BLaER1 treated with 17β-estradiol and CSF1 and Interleukin-3, amounts not matched to agents 10 nM and 100 nM (cell line): Measurements from ENCODE around the gene HSPA4.

Experiments used
- H3K27ac ChIP-seq, 11 experiments: shearing (Covaris generic); formaldehyde crosslinking; 2 replicates each; pipeline ENCODE4 v1.8.1; 2022
- H3K27me3 ChIP-seq, 11 experiments: shearing (Covaris generic); formaldehyde crosslinking; 2 replicates each; pipeline ENCODE4 v1.8.1; 2022
- H3K36me3 ChIP-seq, 11 experiments: shearing (Covaris generic); formaldehyde crosslinking; 2 replicates each; pipeline ENCODE4 v1.8.1; 2022
- H3K4me1 ChIP-seq, 10 experiments: shearing (Covaris generic); formaldehyde crosslinking; 2 replicates each; pipeline ENCODE4 v1.8.1; 2022
- H3K4me2 ChIP-seq, 11 experiments: shearing (Covaris generic); formaldehyde crosslinking; 2 replicates each; pipeline ENCODE4 v1.8.1; 2022
- H3K4me3 ChIP-seq, 10 experiments: shearing (Covaris generic); formaldehyde crosslinking; 2 replicates each; pipeline ENCODE4 v1.8.1; 2022
- H3K9ac ChIP-seq, 11 experiments: shearing (Covaris generic); formaldehyde crosslinking; 2 replicates each; pipeline ENCODE4 v1.8.1; 2022
- H3K9me3 ChIP-seq, 11 experiments: shearing (Covaris generic); formaldehyde crosslinking; replicated peaks in 1 of 11; 2 replicates each; pipeline ENCODE4 v1.8.1; 2022
- H4K20me1 ChIP-seq, 11 experiments: shearing (Covaris generic); formaldehyde crosslinking; 2 replicates each; pipeline ENCODE4 v1.8.1; 2022
- Cebpa-rat ChIP-seq, 11 experiments: shearing (Covaris generic); IDR thresholded peaks; 2 replicates each; pipeline ENCODE4 v1.8.1; 2022

HSPA4 gene

GRCh38 chr5:133054697-133055471 lies 3.1 kb downstream of the HSPA4 start:
- Histone ChIP-seq H4K20me1 (peaks cover 69 to 76% (median 72%) of the 10 kb centered on the region in 11 experiments), H3K4me1 (peaks cover 29 to 74% (median 43%) of the 10 kb centered on the region in 10 experiments), H3K4me2 (peak overlapping the region; percentile 70 to 97 (median 93); a peak in 21 of 22 replicates), H3K9ac (0 out of 22 replicates have a peak overlapping the region, but pooled peaks of 3 of the 11 experiments have one; percentile 27 to 99 (median 99)), H3K27ac (no peak overlapping the region), H3K36me3 (peaks cover 0 to 47% (median 37%) of the 10 kb centered on the region in 11 experiments; a peak in 20 of 22 replicates), H3K27me3 (no peaks in the 10 kb centered on the region), H3K9me3 (no peaks in the 10 kb centered on the region), H3K4me3 (peak overlapping the region in 2 of 10 experiments; percentile 85 to 96; a peak in 3 of 20 replicates)
- TF ChIP-seq Cebpa-rat (IDR thresholded peaks at IDR 0.05), result no peak

DNA sequence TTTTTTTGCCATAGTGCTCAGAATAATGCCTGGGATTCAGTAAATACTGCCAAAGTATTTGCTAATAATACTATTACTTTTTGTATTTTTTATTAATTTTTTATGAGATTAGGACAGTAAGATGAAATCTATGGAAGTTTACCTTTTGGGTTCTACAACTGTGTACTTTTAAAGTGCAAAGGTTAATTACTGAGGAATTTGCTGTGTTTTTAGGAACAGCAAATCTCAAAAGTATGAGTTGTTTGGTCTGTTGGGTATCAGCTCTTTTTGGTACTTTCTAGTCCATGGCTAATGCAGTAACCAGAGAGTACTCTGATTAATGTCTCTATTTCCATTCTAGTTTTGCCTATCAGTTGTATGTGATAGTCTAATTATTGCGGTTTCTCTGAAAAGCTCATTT lies 5.1 kb downstream of the HSPA4 start:
- Histone ChIP-seq H3K36me3 (peaks cover 0 to 62% (median 37%) of the 10 kb centered on the region in 11 experiments; a peak in 20 of 22 replicates), H3K9me3 (no peaks in the 10 kb centered on the region), H3K4me1 (peaks cover 21 to 74% (median 38%) of the 10 kb centered on the region in 10 experiments), H4K20me1 (peaks cover 89 to 96% (median 93%) of the 10 kb centered on the region in 11 experiments), H3K27me3 (no peaks in the 10 kb centered on the region), H3K9ac (no peak overlapping the region), H3K27ac (no peak overlapping the region), H3K4me3 (no peak overlapping the region), H3K4me2 (peak overlapping the region in 1 of 11 experiments; percentile 37; a peak in 2 of 22 replicates)
- TF ChIP-seq Cebpa-rat (IDR thresholded peaks at IDR 0.05), result no peak

GRCh38 chr5:133059621-133060020 lies 7.8 kb downstream of the HSPA4 start:
- no peaks in the 10 kb centered on the region for H3K27me3 ChIP-seq
- no peaks in the 10 kb centered on the region for H3K9me3 ChIP-seq
- no peak overlapping the region for H3K9ac ChIP-seq
- H3K4me3 ChIP-seq, result no peak overlapping the region
- no peak for TF ChIP-seq Cebpa-rat (IDR thresholded peaks at IDR 0.05)
- H4K20me1 ChIP-seq, result peaks cover 98 to 100% (median 100%) of the 10 kb centered on the region in 11 experiments
- no peak overlapping the region for H3K4me2 ChIP-seq
- H3K27ac ChIP-seq, result no peak overlapping the region
- H3K4me1 ChIP-seq, result peaks cover 13 to 71% (median 36%) of the 10 kb centered on the region in 10 experiments
- H3K36me3 ChIP-seq, result peaks cover 20 to 71% (median 46%) of the 10 kb centered on the region in 11 experiments

GRCh38 chr5:133062276-133062675 lies 10.5 kb downstream of the HSPA4 start:
- Histone ChIP-seq H4K20me1 (peaks cover 90 to 100% (median 100%) of the 10 kb centered on the region in 11 experiments), H3K4me1 (peaks cover 10 to 46% (median 28%) of the 10 kb centered on the region in 10 experiments), H3K9ac (no peak overlapping the region; a peak in 1 of 22 replicates), H3K9me3 (no peaks in the 10 kb centered on the region), H3K27me3 (no peaks in the 10 kb centered on the region), H3K36me3 (peaks cover 41 to 81% (median 57%) of the 10 kb centered on the region in 11 experiments), H3K27ac (peak overlapping the region in 9 of 11 experiments; percentile 0 to 50 (median 20); a peak in 10 of 22 replicates), H3K4me3 (no peak overlapping the region), H3K4me2 (peak overlapping the region; percentile 33 to 72 (median 57))
- TF ChIP-seq Cebpa-rat (IDR thresholded peaks at IDR 0.05), result no peak

- H3K36me3 ChIP-seq, result peaks cover 49 to 83% (median 64%) of the 10 kb centered on the region in 11 experiments
- H3K4me1 ChIP-seq, result peaks cover 10 to 35% (median 22%) of the 10 kb centered on the region in 10 experiments
- H4K20me1 ChIP-seq, result peaks cover 85 to 100% (median 99%) of the 10 kb centered on the region in 11 experiments
These were observed 12.2 kb downstream of the HSPA4 start for GRCh38 chr5:133063965-133064364.

GRCh38 chr5:133065471-133065870 lies 13.7 kb downstream of the HSPA4 start:
- no peaks in the 10 kb centered on the region for H3K27me3 ChIP-seq
- H3K27ac ChIP-seq, result no peak overlapping the region
- no peak overlapping the region for H3K4me3 ChIP-seq
- H3K4me2 ChIP-seq, result no peak overlapping the region
- H3K9ac ChIP-seq, result no peak overlapping the region
- H3K36me3 ChIP-seq, result peaks cover 64 to 94% (median 78%) of the 10 kb centered on the region in 11 experiments
- no peaks in the 10 kb centered on the region for H3K9me3 ChIP-seq
- H3K4me1 ChIP-seq, result peaks cover 10 to 31% (median 22%) of the 10 kb centered on the region in 10 experiments
- H4K20me1 ChIP-seq, result peaks cover 82 to 100% (median 99%) of the 10 kb centered on the region in 11 experiments
- no peak for TF ChIP-seq Cebpa-rat (IDR thresholded peaks at IDR 0.05)

More at GRCh38 chr5:133063965-133064364, 12.2 kb downstream of the HSPA4 start:
- Histone ChIP-seq H3K4me2 (no peak overlapping the region), H3K27ac (no peak overlapping the region), H3K9me3 (no peaks in the 10 kb centered on the region), H3K4me3 (no peak overlapping the region), H3K27me3 (no peaks in the 10 kb centered on the region), H3K9ac (no peak overlapping the region)
- no peak for TF ChIP-seq Cebpa-rat (IDR thresholded peaks at IDR 0.05)

DNA sequence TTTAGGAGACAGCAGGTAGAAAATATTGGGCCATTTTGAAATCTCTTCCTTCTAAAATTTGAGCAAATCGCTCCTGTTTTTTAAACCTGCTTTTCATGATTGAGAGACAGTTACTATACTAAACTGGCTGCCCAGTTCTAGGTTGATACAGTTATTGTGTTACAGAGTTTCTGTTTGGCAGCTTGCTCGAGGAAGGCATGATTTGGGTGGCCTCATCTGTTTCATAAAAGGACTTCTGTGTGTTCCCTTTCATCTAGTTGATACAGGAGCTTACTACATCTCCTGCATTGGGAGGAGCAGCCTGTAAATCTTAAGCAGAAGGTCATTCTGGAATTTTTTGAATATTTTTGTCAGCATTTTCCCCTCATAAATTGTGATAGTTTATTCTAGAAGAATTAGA lies 14.2 kb downstream of the HSPA4 start:
- Histone ChIP-seq H3K4me2 (no peak overlapping the region), H3K36me3 (peaks cover 70 to 94% (median 84%) of the 10 kb centered on the region in 11 experiments), H3K27ac (no peak overlapping the region), H4K20me1 (peaks cover 82 to 100% (median 99%) of the 10 kb centered on the region in 11 experiments), H3K27me3 (no peaks in the 10 kb centered on the region), H3K9ac (no peak overlapping the region), H3K4me3 (no peak overlapping the region), H3K4me1 (peaks cover 10 to 28% (median 21%) of the 10 kb centered on the region in 10 experiments), H3K9me3 (no peaks in the 10 kb centered on the region)
- no peak for TF ChIP-seq Cebpa-rat (IDR thresholded peaks at IDR 0.05)

GRCh38 chr5:133072021-133072420 lies 20.2 kb downstream of the HSPA4 start:
- H3K9me3 ChIP-seq, result no peaks in the 10 kb centered on the region

More at GRCh38 chr5:133072021-133072420, 20.2 kb downstream of the HSPA4 start:
- Histone ChIP-seq H3K4me2 (no peak overlapping the region), H3K4me1 (no peaks in the 10 kb centered on the region), H3K4me3 (no peak overlapping the region), H3K9ac (no peak overlapping the region), H4K20me1 (peaks cover 75 to 99% (median 93%) of the 10 kb centered on the region in 11 experiments), H3K36me3 (peaks cover 99 to 100% (median 100%) of the 10 kb centered on the region in 11 experiments), H3K27me3 (no peaks in the 10 kb centered on the region), H3K27ac (no peak overlapping the region)
- TF ChIP-seq Cebpa-rat (IDR thresholded peaks at IDR 0.05), result no peak
